HEK293T (cell line): ENCODE results near the gene ARID3A.

Experiments
- BHLHE40 ChIP-seq: fragments of 450-650 bp; IDR thresholded peaks from 2 replicates; pipeline ENCODE4 v1.6.1; 2016; ENCODE audit warnings: mild to moderate bottlenecking, moderate library complexity, borderline replicate concordance
- CTBP1 ChIP-seq: fragments of 450-650 bp; IDR thresholded peaks from 2 replicates; pipeline ENCODE4 v1.6.1; 2016; ENCODE audit warnings: borderline replicate concordance
- FOXK2 ChIP-seq: fragments of 450-650 bp; IDR thresholded peaks from 2 replicates; pipeline ENCODE4 v1.6.1; 2016; ENCODE audit warnings: mild to moderate bottlenecking
- SP1 ChIP-seq: fragments of 450-650 bp; IDR thresholded peaks from 2 replicates; pipeline ENCODE4 v1.6.1; 2017
- SUZ12 ChIP-seq: fragments of 450-650 bp; IDR thresholded peaks from 2 replicates; pipeline ENCODE4 v1.6.1; 2016; ENCODE audit warnings: mild to moderate bottlenecking
- TARDBP ChIP-seq: fragments of 450-650 bp; IDR thresholded peaks from 2 replicates; pipeline ENCODE4 v1.6.1; 2016
- ZNF384 ChIP-seq: fragments of 450-650 bp; IDR thresholded peaks from 2 replicates; pipeline ENCODE4 v1.6.1; 2016

DNA sequence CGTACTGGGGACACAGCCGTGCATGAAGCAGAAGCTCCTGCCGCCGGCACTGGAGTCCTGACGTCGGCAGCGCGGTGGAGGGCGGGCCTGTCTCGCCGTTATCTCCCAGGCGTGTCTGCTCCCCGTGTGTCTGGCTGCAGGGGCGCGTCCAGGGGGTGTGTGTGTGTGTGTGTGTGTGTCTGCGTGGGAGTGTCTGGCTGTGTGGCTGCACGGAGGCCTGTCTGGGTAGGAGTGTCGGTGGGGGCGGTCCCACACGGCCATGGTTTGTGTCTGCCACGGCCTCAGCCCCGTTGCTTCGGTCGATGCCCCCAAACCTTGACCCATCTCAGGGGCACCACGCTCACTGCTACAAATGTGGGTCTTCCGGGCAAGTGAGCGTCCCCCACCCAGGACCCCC, 18.3 kb downstream of the ARID3A start:
- TF ChIP-seq SUZ12: no peak
- TF ChIP-seq ZNF384: no peak
- TF ChIP-seq BHLHE40: no peak
- no peak for TF ChIP-seq SP1
- TF ChIP-seq TARDBP: no peak
- no peak for TF ChIP-seq FOXK2
- TF ChIP-seq CTBP1: no peak
